ENCODE results near the gene CRYAB.

CRYAB gene

GRCh38 chr11:111916768-111917167 is 5.2 kb upstream of the CRYAB start:
- TF ChIP-seq SUZ12 (IDR thresholded peaks at IDR 0.05) (no peak), L3MBTL2 (conservative IDR thresholded peaks at IDR 0.05) (no peak), NFRKB (IDR thresholded peaks at IDR 0.05) (no peak), CTBP1 (IDR thresholded peaks at IDR 0.05; ENCODE audit: borderline replicate concordance) (no peak), HDGF (IDR thresholded peaks at IDR 0.05; ENCODE audit: borderline replicate concordance) (no peak), PKNOX1 (IDR thresholded peaks at IDR 0.05) (no peak), FOXK2 (IDR thresholded peaks at IDR 0.05) (no peak), FOXA1 (IDR thresholded peaks at IDR 0.05) (no peak), ARNT (IDR thresholded peaks at IDR 0.05) (no peak)
- no peak for DNase-seq (ENCODE audit: extremely low spot score)
- POLR2A ChIA-PET = interaction anchor here (1.6 kb wide), 1 partner anchor 10 kb away, joined by 8 read pairs; no protein-coding TSS in a partner anchor
- CTCF ChIA-PET = no interaction called here

- POLR2A ChIA-PET = interaction anchor here (0.7 kb wide), 1 partner anchor 13 kb away, joined by 4 read pairs; no protein-coding TSS in a partner anchor
- TF ChIP-seq CTBP1 (IDR thresholded peaks at IDR 0.05; ENCODE audit: borderline replicate concordance) = no peak
- no peak for TF ChIP-seq TARDBP (IDR thresholded peaks at IDR 0.05)
- no peak for TF ChIP-seq FOXA1 (IDR thresholded peaks at IDR 0.05)
- TF ChIP-seq ARNT (IDR thresholded peaks at IDR 0.05) = no peak
- TF ChIP-seq FOXK2 (IDR thresholded peaks at IDR 0.05) = no peak
- no peak for TF ChIP-seq ZNF384 (IDR thresholded peaks at IDR 0.05)
- TF ChIP-seq BHLHE40 (IDR thresholded peaks at IDR 0.05; ENCODE audit: borderline replicate concordance) = no peak
- no peak for DNase-seq (ENCODE audit: extremely low spot score)
- CTCF ChIA-PET = interaction anchor here (1.2 kb wide), 1 partner anchor 13 kb away, joined by 3 read pairs; no protein-coding TSS in a partner anchor
Measured at GRCh38 chr11:111913997-111914396, 2.4 kb upstream of the CRYAB start.

- ChIA-PET POLR2A (no interaction called here), CTCF (interaction anchor here (1.2 kb wide), 1 partner anchor 13 kb away, joined by 3 read pairs; no protein-coding TSS in a partner anchor)
Measured at GRCh38 chr11:111913031-111913861, 1.7 kb upstream of the CRYAB start.

GRCh38 chr11:111912535-111912934 is 965 bp upstream of the CRYAB start, which contains the start of gene HSPB2:
HSPB2 (plus strand) TSS chr11:111912734; CDS start chr11:111912830, 96 bp downstream.
- no peak for DNase-seq (ENCODE audit: extremely low spot score)
- CTCF ChIA-PET = interaction anchor here (1.2 kb wide), 1 partner anchor 14 kb away, joined by 3 read pairs; no protein-coding TSS in a partner anchor
- TF ChIP-seq CTBP1 (IDR thresholded peaks at IDR 0.05; ENCODE audit: borderline replicate concordance) (no peak), LEF1 (IDR thresholded peaks at IDR 0.05; ENCODE audit: borderline replicate concordance) (no peak), ZNF384 (IDR thresholded peaks at IDR 0.05) (no peak), SUZ12 (IDR thresholded peaks at IDR 0.05) (no peak), HDGF (IDR thresholded peaks at IDR 0.05; ENCODE audit: borderline replicate concordance) (no peak), L3MBTL2 (conservative IDR thresholded peaks at IDR 0.05) (no peak), FOXA1 (IDR thresholded peaks at IDR 0.05) (no peak), FOXK2 (IDR thresholded peaks at IDR 0.05) (no peak), BHLHE40 (IDR thresholded peaks at IDR 0.05; ENCODE audit: borderline replicate concordance) (no peak), ARNT (IDR thresholded peaks at IDR 0.05) (no peak), NFRKB (IDR thresholded peaks at IDR 0.05) (no peak), PKNOX1 (IDR thresholded peaks at IDR 0.05) (no peak), ELF4 (IDR thresholded peaks at IDR 0.05) (no peak), SP1 (IDR thresholded peaks at IDR 0.05) (no peak)
- POLR2A ChIA-PET = no interaction called here

More at GRCh38 chr11:111913031-111913861, 1.7 kb upstream of the CRYAB start:
- TF ChIP-seq NFRKB (IDR thresholded peaks at IDR 0.05) (no peak), SUZ12 (IDR thresholded peaks at IDR 0.05) (no peak), HDGF (IDR thresholded peaks at IDR 0.05; ENCODE audit: borderline replicate concordance) (no peak), FOXM1 (IDR thresholded peaks at IDR 0.05; ENCODE audit: borderline replicate concordance) (no peak), ELF4 (IDR thresholded peaks at IDR 0.05) (no peak), ARNT (IDR thresholded peaks at IDR 0.05) (no peak), FOXA1 (IDR thresholded peaks at IDR 0.05) (no peak), CTBP1 (IDR thresholded peaks at IDR 0.05; ENCODE audit: borderline replicate concordance) (no peak), LEF1 (IDR thresholded peaks at IDR 0.05; ENCODE audit: borderline replicate concordance) (no peak), ZNF384 (IDR thresholded peaks at IDR 0.05) (no peak), SP1 (IDR thresholded peaks at IDR 0.05) (no peak), PKNOX1 (IDR thresholded peaks at IDR 0.05) (no peak), BHLHE40 (IDR thresholded peaks at IDR 0.05; ENCODE audit: borderline replicate concordance) (no peak), TARDBP (IDR thresholded peaks at IDR 0.05) (no peak), L3MBTL2 (conservative IDR thresholded peaks at IDR 0.05) (no peak)
- no peak for DNase-seq (ENCODE audit: extremely low spot score)

- CTCF ChIA-PET = interaction anchor here (1.4 kb wide), 1 partner anchor 16 kb away, joined by 4 read pairs; no protein-coding TSS in a partner anchor
- POLR2A ChIA-PET = interaction anchor here (1.2 kb wide), 1 partner anchor 15 kb away, joined by 6 read pairs; no protein-coding TSS in a partner anchor
- no peak for DNase-seq (ENCODE audit: extremely low spot score)
- TF ChIP-seq SP1 (IDR thresholded peaks at IDR 0.05) = no peak
- TF ChIP-seq FOXM1 (IDR thresholded peaks at IDR 0.05; ENCODE audit: borderline replicate concordance) = no peak
- no peak for TF ChIP-seq FOXA1 (IDR thresholded peaks at IDR 0.05)
- no peak for TF ChIP-seq CTBP1 (IDR thresholded peaks at IDR 0.05; ENCODE audit: borderline replicate concordance)
- TF ChIP-seq BHLHE40 (IDR thresholded peaks at IDR 0.05; ENCODE audit: borderline replicate concordance) = no peak
- TF ChIP-seq NFRKB (IDR thresholded peaks at IDR 0.05) = no peak
- no peak for TF ChIP-seq ELF4 (IDR thresholded peaks at IDR 0.05)
- no peak for TF ChIP-seq ZNF384 (IDR thresholded peaks at IDR 0.05)
- TF ChIP-seq TARDBP (IDR thresholded peaks at IDR 0.05) = no peak
- TF ChIP-seq L3MBTL2 (conservative IDR thresholded peaks at IDR 0.05) = no peak
- no peak for TF ChIP-seq SUZ12 (IDR thresholded peaks at IDR 0.05)
- TF ChIP-seq FOXK2 (IDR thresholded peaks at IDR 0.05) = no peak
- TF ChIP-seq PKNOX1 (IDR thresholded peaks at IDR 0.05) = no peak
- no peak for TF ChIP-seq ARNT (IDR thresholded peaks at IDR 0.05)
- TF ChIP-seq LEF1 (IDR thresholded peaks at IDR 0.05; ENCODE audit: borderline replicate concordance) = no peak
- TF ChIP-seq HDGF (IDR thresholded peaks at IDR 0.05; ENCODE audit: borderline replicate concordance) = no peak
Measured at GRCh38 chr11:111910676-111911562, 651 bp downstream of the CRYAB start.

Data from HEK293T (cell line).